Urinary bladder (tissue), 4 donors: ENCODE measurements around the gene MMP13. TPM values are rescaled to one million over a fixed set of nuclear protein-coding genes. Genes with fewer than 3 reads are reported as not detected.

ENCODE experiments used
- DNase-seq: peaks from one replicate; pipeline ENCODE4 v3.0.0-alpha.2; 2015; ENCODE audit errors: extremely low spot score
- H3K27ac ChIP-seq: one replicate; pipeline ENCODE4 v1.5.1; 2013; ENCODE audit warnings: low read depth, mild to moderate bottlenecking, moderate library complexity
- H3K36me3 ChIP-seq: one replicate; pipeline ENCODE4 v1.6.1; 2013; ENCODE audit warnings: mild to moderate bottlenecking, moderate library complexity; ENCODE audit not compliant: insufficient read depth
- H3K4me1 ChIP-seq: one replicate; pipeline ENCODE4 v1.6.1; 2013; ENCODE audit warnings: mild to moderate bottlenecking, moderate library complexity; ENCODE audit not compliant: insufficient read depth
- H3K4me3 ChIP-seq: one replicate; pipeline ENCODE4 v1.5.1; 2013; ENCODE audit warnings: low read depth, low read length
- WGBS: extraction: QIAGEN DNeasy Blood & Tissue Kit; methylation state at CpG from one replicate; pipeline ENCODE4 v1.1.7; 2013; 5-methylcytosine and 5-hydroxymethylcytosine counted together
- polyA plus RNA-seq: library from polyadenylated mRNA; stranded (reverse); fragments of 200-250 nt; gene quantifications from one replicate; pipeline ENCODE4 v1.2.3, GENCODE V29; 2013
- total RNA-seq: library from RNA; depleted of rRNA; stranded (reverse); fragments of >200 nt; gene quantifications from one replicate; pipeline ENCODE4 v1.2.3, GENCODE V29; 2014
- donor health status: healthy with polysubstance abuse.
- donor health status: healthy.

The MMP13 gene
- total and polyA plus RNA-seq, 2 donors: 0.04 TPM; not detected in 1

- Histone ChIP-seq H3K36me3 (no peaks in the 10 kb centered on the region), H3K4me3 (no peak overlapping the region), H3K27ac (no peak overlapping the region), H3K4me1 (no peaks in the 10 kb centered on the region)
- DNase-seq: no peak
- 90% methylated on average over 3 of the region's 3 CpGs for WGBS
These were observed 26.4 kb downstream of the MMP13 start for GRCh38 chr11:102929166-102929565.

GRCh38 chr11:102928247-102928646 lies 27.3 kb downstream of the MMP13 start:
- Histone ChIP-seq H3K27ac (no peak overlapping the region), H3K36me3 (no peaks in the 10 kb centered on the region), H3K4me3 (no peak overlapping the region), H3K4me1 (no peaks in the 10 kb centered on the region)
- no peak for DNase-seq
- 91% methylated on average over 4 of the region's 4 CpGs for WGBS

GRCh38 chr11:102927624-102927990 lies 27.9 kb downstream of the MMP13 start:
- H3K4me3 ChIP-seq: no peak overlapping the region
- no peak overlapping the region for H3K27ac ChIP-seq
- DNase-seq: no peak
- no peaks in the 10 kb centered on the region for H3K36me3 ChIP-seq
- H3K4me1 ChIP-seq: no peaks in the 10 kb centered on the region

- Histone ChIP-seq H3K36me3 (no peaks in the 10 kb centered on the region), H3K27ac (no peak overlapping the region), H3K4me1 (no peaks in the 10 kb centered on the region), H3K4me3 (no peak overlapping the region)
- WGBS: 90% methylated on average over 6 of the region's 6 CpGs
- no peak for DNase-seq
These were observed 28.4 kb downstream of the MMP13 start for GRCh38 chr11:102926961-102927623.

GRCh38 chr11:102926517-102926916 lies 29.0 kb downstream of the MMP13 start:
- DNase-seq: no peak
- Histone ChIP-seq H3K4me1 (no peaks in the 10 kb centered on the region), H3K36me3 (no peaks in the 10 kb centered on the region), H3K27ac (no peak overlapping the region), H3K4me3 (no peak overlapping the region)

- no peak overlapping the region for H3K4me3 ChIP-seq
- no peaks in the 10 kb centered on the region for H3K4me1 ChIP-seq
- no peaks in the 10 kb centered on the region for H3K36me3 ChIP-seq
- no peak for DNase-seq
- H3K27ac ChIP-seq: no peak overlapping the region
- 95% methylated on average over 3 of the region's 3 CpGs for WGBS
These were observed 29.5 kb downstream of the MMP13 start for GRCh38 chr11:102925988-102926387.

GRCh38 chr11:102924851-102925380 lies 30.6 kb downstream of the MMP13 start:
- no peak overlapping the region for H3K27ac ChIP-seq
- no peaks in the 10 kb centered on the region for H3K4me1 ChIP-seq
- no peak overlapping the region for H3K4me3 ChIP-seq
- WGBS: 65% methylated on average over 6 of the region's 6 CpGs
- no peaks in the 10 kb centered on the region for H3K36me3 ChIP-seq
- DNase-seq: no peak

GRCh38 chr11:102921587-102922220 lies 33.8 kb downstream of the MMP13 start:
- H3K4me3 ChIP-seq: no peak overlapping the region
- no peak overlapping the region for H3K27ac ChIP-seq
- H3K4me1 ChIP-seq: no peaks in the 10 kb centered on the region
- DNase-seq: no peak
- WGBS: 77% methylated on average over 3 of the region's 3 CpGs
- no peaks in the 10 kb centered on the region for H3K36me3 ChIP-seq

GRCh38 chr11:102920118-102920684 lies 35.3 kb downstream of the MMP13 start:
- DNase-seq: no peak
- no peak overlapping the region for H3K4me3 ChIP-seq
- H3K4me1 ChIP-seq: no peaks in the 10 kb centered on the region

GRCh38 chr11:102915044-102915375 lies 40.5 kb downstream of the MMP13 start:
- DNase-seq: no peak

More at GRCh38 chr11:102920118-102920684, 35.3 kb downstream of the MMP13 start:
- no peaks in the 10 kb centered on the region for H3K36me3 ChIP-seq
- no peak overlapping the region for H3K27ac ChIP-seq
- WGBS: 81% methylated on average over 13 of the region's 13 CpGs

GRCh38 chr11:102914238-102915043 lies 41.1 kb downstream of the MMP13 start:
- no peaks in the 10 kb centered on the region for H3K4me1 ChIP-seq
- H3K27ac ChIP-seq: no peak overlapping the region
- WGBS: 33% methylated on average over 3 of the region's 3 CpGs
- no peak for DNase-seq
- no peaks in the 10 kb centered on the region for H3K36me3 ChIP-seq
- no peak overlapping the region for H3K4me3 ChIP-seq

More at GRCh38 chr11:102915044-102915375, 40.5 kb downstream of the MMP13 start:
- Histone ChIP-seq H3K36me3 (no peaks in the 10 kb centered on the region), H3K4me1 (no peaks in the 10 kb centered on the region), H3K4me3 (no peak overlapping the region), H3K27ac (no peak overlapping the region)

- H3K36me3 ChIP-seq: no peaks in the 10 kb centered on the region
- H3K4me3 ChIP-seq: no peak overlapping the region
- DNase-seq: no peak
- no peak overlapping the region for H3K27ac ChIP-seq
- H3K4me1 ChIP-seq: no peaks in the 10 kb centered on the region
- WGBS: 71% methylated on average over 2 of the region's 2 CpGs
These were observed 43.1 kb downstream of the MMP13 start for GRCh38 chr11:102912482-102912830.

GRCh38 chr11:102911758-102912481 lies 43.6 kb downstream of the MMP13 start:
- WGBS: 88% methylated on average over 13 of the region's 13 CpGs

More at GRCh38 chr11:102911758-102912481, 43.6 kb downstream of the MMP13 start:
- no peak for DNase-seq
- H3K27ac ChIP-seq: no peak overlapping the region
- H3K4me3 ChIP-seq: no peak overlapping the region
- no peaks in the 10 kb centered on the region for H3K36me3 ChIP-seq
- no peaks in the 10 kb centered on the region for H3K4me1 ChIP-seq
